T-helper 2 cell treated with Interferon-gamma antibody and Interleukin-4, amounts not matched to agents 5 μg/mL and 100 μg/mL, for 36 hours (primary cell): ENCODE results near the gene PCSK5.

Experiments
- DNase-seq: peaks from one replicate; pipeline ENCODE4 v3.0.0; 2021; ENCODE audit warnings: low spot score
- H3K27ac Mint-ChIP-seq: one replicate; pipeline ENCODE4 v1.8.0; 2021; ENCODE audit warnings: mild to moderate bottlenecking, mixed read lengths
- H3K27me3 Mint-ChIP-seq: one replicate; pipeline ENCODE4 v1.8.0; 2021; ENCODE audit warnings: low read depth, mixed read lengths
- H3K36me3 Mint-ChIP-seq: one replicate; pipeline ENCODE4 v1.8.0; 2021; ENCODE audit warnings: low read depth, mixed read lengths
- H3K4me1 Mint-ChIP-seq: one replicate; pipeline ENCODE4 v1.8.0; 2021; ENCODE audit warnings: low read depth, mixed read lengths
- H3K4me3 Mint-ChIP-seq: one replicate; pipeline ENCODE4 v1.8.0; 2022; ENCODE audit warnings: mild to moderate bottlenecking, moderate library complexity, mixed read lengths
- H3K9me3 Mint-ChIP-seq: one replicate; pipeline ENCODE4 v1.8.0; 2021; ENCODE audit warnings: mixed read lengths

The PCSK5 gene

DNA sequence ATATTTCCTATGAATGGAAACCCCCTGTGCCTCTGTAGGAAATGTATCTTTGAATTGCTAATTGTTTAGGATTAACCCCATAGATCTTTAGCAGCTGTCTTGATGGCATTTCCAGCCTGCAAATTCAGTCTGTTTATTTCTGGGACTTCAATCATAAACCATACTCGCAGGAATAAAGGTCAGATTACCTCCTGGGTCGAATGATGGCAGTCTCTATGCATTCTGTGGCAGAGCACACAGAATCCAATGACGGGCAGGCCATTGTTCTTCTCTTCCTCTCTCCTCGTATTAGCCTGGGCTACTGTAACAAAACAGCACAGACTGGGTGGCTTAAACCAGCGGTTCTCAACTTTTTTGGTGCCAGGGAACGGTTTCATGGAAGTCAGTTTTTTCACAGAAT, 199.9 kb downstream of the PCSK5 start:
- Mint-ChIP-seq H3K27me3 (no peaks in the 10 kb centered on the region), H3K27ac (no peak overlapping the region), H3K9me3 (no peaks in the 10 kb centered on the region), H3K4me1 (no peaks in the 10 kb centered on the region), H3K4me3 (no peak overlapping the region), H3K36me3 (no peaks in the 10 kb centered on the region)
- no peak for DNase-seq

DNA sequence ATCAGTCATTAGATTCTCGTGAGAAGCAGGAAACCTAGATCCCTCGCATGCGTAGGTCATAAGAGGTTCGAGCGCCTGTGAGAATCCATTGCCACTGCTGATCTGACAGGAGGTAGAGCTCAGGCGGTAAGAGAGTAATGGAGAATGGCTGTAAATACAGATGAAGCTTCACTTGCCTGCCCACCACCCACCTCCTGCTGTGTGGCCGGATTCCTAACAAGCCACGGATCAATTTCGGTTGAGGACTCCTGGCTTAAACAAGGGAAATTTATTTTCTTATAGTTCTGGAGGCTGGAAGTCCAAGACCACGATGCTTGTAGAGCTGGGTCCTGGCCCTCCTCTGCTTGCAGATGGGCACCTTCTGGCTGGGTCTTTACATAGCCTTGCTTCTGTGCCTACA, 200.4 kb downstream of the PCSK5 start:
- Mint-ChIP-seq H3K27ac (no peak overlapping the region), H3K27me3 (no peaks in the 10 kb centered on the region), H3K36me3 (no peaks in the 10 kb centered on the region), H3K4me1 (no peaks in the 10 kb centered on the region), H3K9me3 (no peaks in the 10 kb centered on the region), H3K4me3 (no peak overlapping the region)
- DNase-seq, result no peak

DNA sequence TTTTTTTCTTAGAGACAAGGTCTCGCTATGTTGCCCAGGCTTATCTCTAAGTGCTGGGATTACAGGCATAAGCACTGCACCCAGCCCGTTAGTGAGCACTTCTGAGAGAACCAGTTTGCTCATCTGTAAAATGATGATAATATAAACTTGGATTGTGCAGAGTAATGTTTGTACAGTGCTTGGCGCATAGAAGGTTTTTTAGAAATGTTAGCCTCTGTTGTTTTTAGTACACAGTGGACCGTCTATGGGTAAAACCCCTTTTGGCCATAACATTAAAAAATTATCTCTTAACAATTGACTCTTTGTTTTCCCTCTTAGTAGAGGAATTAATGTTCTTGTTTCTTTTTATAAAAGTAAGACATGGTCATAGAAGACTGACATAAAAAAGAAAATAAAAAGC, 202.1 kb downstream of the PCSK5 start:
- Mint-ChIP-seq H3K27me3 (no peaks in the 10 kb centered on the region), H3K27ac (no peak overlapping the region), H3K4me3 (no peak overlapping the region), H3K9me3 (no peaks in the 10 kb centered on the region), H3K36me3 (no peaks in the 10 kb centered on the region), H3K4me1 (no peaks in the 10 kb centered on the region)
- no peak for DNase-seq

DNA sequence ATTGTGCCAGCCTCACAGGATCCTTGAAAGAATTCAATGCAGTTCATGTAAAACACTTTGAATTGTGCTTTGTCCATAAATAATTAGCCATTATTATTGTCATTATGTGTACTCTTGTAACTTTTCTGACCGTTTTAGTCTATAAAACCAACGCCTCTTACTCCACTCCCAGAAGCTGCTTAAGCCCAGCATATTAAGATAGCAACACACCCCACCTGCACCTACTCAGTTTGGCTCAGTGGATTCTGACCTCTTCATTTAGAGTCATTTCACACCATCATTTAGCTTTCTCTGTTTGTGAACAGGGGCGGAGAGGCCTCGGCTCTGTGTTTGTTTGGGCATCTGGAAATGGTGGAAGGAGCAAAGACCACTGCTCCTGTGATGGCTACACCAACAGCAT, 205.1 kb downstream of the PCSK5 start:
- Mint-ChIP-seq H3K4me3 (no peak overlapping the region), H3K9me3 (no peaks in the 10 kb centered on the region), H3K36me3 (no peaks in the 10 kb centered on the region), H3K27ac (no peak overlapping the region), H3K4me1 (peaks cover under 1% of the 10 kb centered on the region), H3K27me3 (no peaks in the 10 kb centered on the region)
- DNase-seq, result no peak

DNA sequence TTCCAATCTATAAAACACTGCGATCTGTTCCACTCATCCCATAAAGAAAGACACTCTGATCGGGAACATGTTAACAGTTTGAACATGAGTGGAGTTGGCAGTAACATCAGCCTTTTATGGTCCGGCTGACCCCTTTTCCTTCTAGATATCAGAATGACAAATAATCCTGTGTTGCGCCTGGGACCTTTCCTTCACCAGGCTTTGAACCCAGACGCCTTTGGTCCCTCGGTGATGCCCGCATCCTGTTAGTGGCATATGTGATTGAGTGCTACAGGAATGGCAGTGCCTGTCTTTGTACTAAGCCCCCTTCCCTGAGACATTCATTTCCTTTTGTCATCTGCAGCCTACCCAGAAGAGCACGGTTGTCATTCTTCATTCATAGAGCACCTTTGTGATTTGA, 209.0 kb downstream of the PCSK5 start:
- H3K27me3 Mint-ChIP-seq, result no peaks in the 10 kb centered on the region
- DNase-seq, result no peak
- H3K4me1 Mint-ChIP-seq, result peaks cover 7% of the 10 kb centered on the region
- H3K36me3 Mint-ChIP-seq, result no peaks in the 10 kb centered on the region
- no peak overlapping the region for H3K4me3 Mint-ChIP-seq
- H3K9me3 Mint-ChIP-seq, result no peaks in the 10 kb centered on the region
- no peak overlapping the region for H3K27ac Mint-ChIP-seq

DNA sequence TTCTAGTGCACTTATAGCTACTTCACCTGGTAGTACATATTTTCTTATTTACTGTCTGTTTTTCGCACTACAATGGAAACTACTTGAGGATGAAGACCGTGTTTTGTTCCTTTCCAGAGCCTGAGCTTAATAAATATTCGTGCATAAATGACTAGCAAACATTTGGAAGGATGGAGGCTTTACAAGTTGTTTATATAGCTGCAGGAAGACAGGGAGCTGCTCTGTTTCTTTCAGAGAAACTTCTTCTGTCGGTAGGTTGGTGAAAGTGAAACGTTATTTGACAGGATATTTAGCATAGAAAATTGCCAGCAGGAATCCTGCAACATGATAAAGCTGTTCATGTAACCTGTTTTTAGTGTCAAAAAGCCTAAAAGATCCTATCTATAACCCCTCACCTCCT, 210.6 kb downstream of the PCSK5 start:
- Mint-ChIP-seq H3K27me3 (no peaks in the 10 kb centered on the region), H3K36me3 (no peaks in the 10 kb centered on the region), H3K9me3 (no peaks in the 10 kb centered on the region), H3K4me1 (peaks cover 7% of the 10 kb centered on the region), H3K27ac (no peak overlapping the region), H3K4me3 (peak overlapping the region; percentile 16)
- DNase-seq, result no peak

DNA sequence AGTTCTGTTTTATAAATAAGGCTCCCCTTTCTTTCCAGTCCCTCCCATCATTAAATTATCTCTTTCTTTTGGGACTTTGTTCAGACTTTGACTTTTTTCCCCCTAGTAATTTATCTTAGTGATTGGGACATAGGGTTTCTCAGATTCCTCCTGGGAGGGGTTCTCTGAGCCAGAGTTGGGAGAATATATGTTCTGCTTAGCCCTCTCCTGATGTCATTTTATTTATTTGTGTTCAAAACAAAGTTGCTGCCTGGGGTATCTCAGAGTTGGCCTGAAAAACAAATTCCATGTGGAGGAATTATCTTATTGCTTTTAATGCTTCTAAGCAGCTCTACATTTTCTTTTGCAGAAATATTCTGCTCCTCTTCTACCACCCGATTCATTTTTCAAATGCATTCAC, 211.0 kb downstream of the PCSK5 start:
- peaks cover 7% of the 10 kb centered on the region for H3K4me1 Mint-ChIP-seq
- no peak overlapping the region for H3K27ac Mint-ChIP-seq
- no peak overlapping the region for H3K4me3 Mint-ChIP-seq
- DNase-seq, result no peak
- H3K9me3 Mint-ChIP-seq, result no peaks in the 10 kb centered on the region
- H3K27me3 Mint-ChIP-seq, result no peaks in the 10 kb centered on the region
- H3K36me3 Mint-ChIP-seq, result no peaks in the 10 kb centered on the region

DNA sequence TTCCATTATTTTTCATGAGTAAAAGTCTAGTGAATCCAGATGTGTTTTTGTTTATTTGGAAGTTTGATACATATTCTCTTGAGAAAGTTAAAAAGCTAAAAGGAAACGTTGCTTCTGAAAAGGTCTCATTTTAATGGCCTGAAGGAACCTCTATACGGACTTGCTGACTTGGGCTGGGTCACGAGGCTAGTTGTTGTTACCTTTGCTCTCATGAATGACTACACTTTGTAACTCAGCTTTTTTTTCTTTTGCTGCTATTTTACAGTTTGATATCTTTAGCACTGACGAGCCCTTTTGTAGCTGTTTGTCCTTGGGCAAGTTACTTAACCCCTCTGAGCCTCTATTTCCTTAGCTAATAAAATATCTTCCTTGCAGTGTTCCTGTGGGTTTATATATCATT, 211.5 kb downstream of the PCSK5 start:
- H3K4me1 Mint-ChIP-seq, result peaks cover 7% of the 10 kb centered on the region
- no peaks in the 10 kb centered on the region for H3K36me3 Mint-ChIP-seq
- H3K9me3 Mint-ChIP-seq, result no peaks in the 10 kb centered on the region
- no peak for DNase-seq
- no peak overlapping the region for H3K27ac Mint-ChIP-seq
- no peaks in the 10 kb centered on the region for H3K27me3 Mint-ChIP-seq
- H3K4me3 Mint-ChIP-seq, result no peak overlapping the region

DNA sequence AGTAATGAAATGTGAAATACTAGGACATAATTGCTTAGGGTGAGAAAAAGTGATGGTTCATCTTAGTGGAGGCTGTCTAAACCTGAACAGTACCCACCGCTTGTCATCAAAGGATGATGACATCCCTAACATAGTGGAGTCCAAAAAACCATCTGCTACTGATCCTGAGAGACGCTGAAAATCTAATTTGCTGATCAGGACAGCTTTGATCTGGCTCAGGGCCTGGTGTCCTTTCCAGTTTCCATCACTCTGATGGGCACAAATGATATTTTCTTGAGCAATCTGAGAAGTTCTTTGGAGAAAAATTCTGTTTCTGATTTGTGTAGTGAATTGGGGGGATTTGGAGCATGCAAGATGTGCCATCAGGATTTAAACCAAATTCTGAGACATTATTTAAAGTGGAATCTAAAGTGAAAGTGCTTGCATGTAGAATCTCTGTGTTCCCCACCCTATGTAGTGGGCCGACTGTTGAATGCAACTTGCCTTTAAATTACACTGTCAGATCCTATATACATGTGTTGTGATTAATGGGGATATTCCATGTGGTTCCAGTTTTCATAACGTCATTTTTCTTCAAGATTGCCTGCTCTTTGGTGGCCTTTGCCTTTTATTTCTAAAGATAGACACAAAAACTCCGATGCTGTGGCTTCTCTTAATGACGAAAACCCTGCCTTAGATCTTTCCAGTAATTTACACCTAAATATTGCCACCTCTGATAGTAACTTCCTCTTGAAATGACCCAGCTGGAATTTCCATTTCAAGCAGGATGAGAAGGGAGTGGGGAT, 213.2 kb downstream of the PCSK5 start:
- Mint-ChIP-seq H3K27ac (no peak overlapping the region), H3K27me3 (no peaks in the 10 kb centered on the region), H3K4me3 (no peak overlapping the region), H3K36me3 (no peaks in the 10 kb centered on the region), H3K9me3 (no peaks in the 10 kb centered on the region), H3K4me1 (peaks cover 7% of the 10 kb centered on the region)
- no peak for DNase-seq

DNA sequence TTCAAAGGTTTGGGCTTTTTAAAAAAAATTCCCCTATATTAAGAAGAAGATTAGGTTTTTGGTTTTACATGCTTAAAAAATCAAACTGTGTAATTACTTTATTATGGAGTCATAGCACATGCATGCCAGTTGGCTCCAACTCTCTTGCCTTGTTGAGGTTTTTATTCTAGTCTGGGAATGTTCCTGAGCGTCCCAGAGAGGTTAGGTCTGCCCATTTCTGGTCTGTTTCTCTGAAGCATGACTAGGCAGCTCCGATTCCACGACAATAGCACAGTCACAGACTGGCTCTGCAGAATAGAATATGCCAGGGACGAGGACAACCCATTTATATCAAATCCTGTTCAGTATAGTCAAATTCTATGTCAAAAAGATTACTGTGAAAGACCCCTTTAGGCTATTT, 217.0 kb downstream of the PCSK5 start:
- no peaks in the 10 kb centered on the region for H3K36me3 Mint-ChIP-seq

DNA sequence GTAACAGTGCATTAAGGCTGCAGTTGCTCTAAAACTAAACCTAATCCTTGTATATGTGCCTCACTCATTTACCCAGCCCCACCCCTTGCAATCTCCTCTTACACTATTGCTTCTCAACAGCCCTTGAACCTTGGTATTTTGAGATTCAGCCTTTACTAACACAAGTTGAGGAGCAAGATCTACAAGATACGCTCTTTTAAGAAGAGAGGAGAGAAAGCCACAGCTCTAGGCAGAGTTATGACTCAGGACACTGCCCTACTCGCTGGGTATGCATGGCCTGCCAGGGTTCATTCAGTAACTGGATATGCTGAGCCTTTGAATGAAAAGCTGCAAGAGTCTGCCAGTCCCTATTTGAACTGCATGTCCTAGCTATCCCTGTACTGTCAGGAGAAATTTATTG, 219.5 kb downstream of the PCSK5 start:
- DNase-seq, result no peak
- Mint-ChIP-seq H3K4me1 (no peaks in the 10 kb centered on the region), H3K36me3 (no peaks in the 10 kb centered on the region), H3K27me3 (no peaks in the 10 kb centered on the region), H3K27ac (no peak overlapping the region), H3K9me3 (no peaks in the 10 kb centered on the region), H3K4me3 (no peak overlapping the region)

More for the DNA sequence above, 217.0 kb downstream of the PCSK5 start:
- H3K4me3 Mint-ChIP-seq, result no peak overlapping the region
- no peak for DNase-seq
- no peaks in the 10 kb centered on the region for H3K9me3 Mint-ChIP-seq
- no peaks in the 10 kb centered on the region for H3K27me3 Mint-ChIP-seq
- H3K27ac Mint-ChIP-seq, result no peak overlapping the region
- no peaks in the 10 kb centered on the region for H3K4me1 Mint-ChIP-seq

DNA sequence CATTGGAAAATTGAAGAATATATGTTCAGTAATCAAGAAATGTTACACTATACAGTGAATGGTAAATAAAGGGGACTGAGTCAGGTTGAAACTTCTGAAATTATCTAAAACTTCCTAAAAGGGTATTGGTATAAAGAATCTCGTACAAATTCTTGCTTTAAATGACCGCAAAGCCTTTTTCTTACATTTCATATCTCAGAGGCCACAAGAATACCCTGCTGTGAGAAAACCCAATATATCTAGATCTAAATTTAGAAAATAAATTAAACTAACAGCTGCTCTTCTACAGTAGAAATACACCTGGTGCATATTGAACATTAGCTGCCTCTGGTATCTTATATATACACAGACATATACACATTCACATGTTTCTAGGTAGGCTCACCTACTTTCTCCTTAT, 221.7 kb downstream of the PCSK5 start:
- DNase-seq, result no peak
- Mint-ChIP-seq H3K27ac (no peak overlapping the region), H3K4me1 (no peaks in the 10 kb centered on the region), H3K9me3 (no peaks in the 10 kb centered on the region), H3K27me3 (no peaks in the 10 kb centered on the region), H3K4me3 (no peak overlapping the region), H3K36me3 (no peaks in the 10 kb centered on the region)

DNA sequence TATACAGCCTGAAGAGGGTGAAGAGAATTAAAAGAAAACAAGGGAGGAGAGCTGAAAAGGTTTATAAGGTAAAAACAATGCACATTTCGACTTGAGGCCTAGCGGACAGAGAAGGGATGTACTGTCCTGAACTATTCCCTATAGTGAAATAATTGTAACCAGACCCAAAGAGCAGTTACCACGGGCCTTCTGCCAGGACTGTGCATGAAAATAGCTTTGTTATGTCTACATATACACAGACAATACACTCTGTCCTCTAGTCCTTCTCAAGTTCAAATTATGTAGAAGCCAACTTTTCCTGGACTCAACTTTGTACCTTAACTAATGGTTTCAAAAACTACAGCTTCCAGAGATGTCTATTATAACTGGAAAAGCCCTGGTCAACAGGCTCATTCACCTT, 223.7 kb downstream of the PCSK5 start:
- Mint-ChIP-seq H3K9me3 (no peaks in the 10 kb centered on the region), H3K4me1 (no peaks in the 10 kb centered on the region), H3K36me3 (no peaks in the 10 kb centered on the region), H3K27ac (no peak overlapping the region), H3K27me3 (no peaks in the 10 kb centered on the region), H3K4me3 (no peak overlapping the region)
- no peak for DNase-seq

DNA sequence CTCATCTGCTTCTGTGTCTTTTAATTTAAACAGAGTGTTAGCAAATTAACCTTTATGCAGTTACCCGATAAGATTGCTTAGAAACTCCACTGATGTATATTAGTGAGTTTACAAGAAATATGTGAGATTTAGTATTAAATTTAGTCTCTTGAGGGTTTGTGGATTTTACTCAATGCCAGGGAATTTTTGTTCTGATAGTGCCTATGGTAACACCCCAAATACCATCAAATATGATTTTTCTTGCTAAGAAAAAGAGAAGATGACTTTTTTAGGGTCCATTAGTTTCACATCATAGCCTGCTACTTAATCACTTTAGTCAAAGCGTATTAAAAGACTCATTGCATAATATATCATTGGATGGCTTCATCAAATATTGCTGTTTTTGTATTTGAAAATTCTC, 224.9 kb downstream of the PCSK5 start:
- H3K4me1 Mint-ChIP-seq, result no peaks in the 10 kb centered on the region
- no peak overlapping the region for H3K27ac Mint-ChIP-seq
- no peaks in the 10 kb centered on the region for H3K27me3 Mint-ChIP-seq
- no peak for DNase-seq
- H3K9me3 Mint-ChIP-seq, result no peaks in the 10 kb centered on the region
- H3K36me3 Mint-ChIP-seq, result no peaks in the 10 kb centered on the region
- H3K4me3 Mint-ChIP-seq, result no peak overlapping the region

DNA sequence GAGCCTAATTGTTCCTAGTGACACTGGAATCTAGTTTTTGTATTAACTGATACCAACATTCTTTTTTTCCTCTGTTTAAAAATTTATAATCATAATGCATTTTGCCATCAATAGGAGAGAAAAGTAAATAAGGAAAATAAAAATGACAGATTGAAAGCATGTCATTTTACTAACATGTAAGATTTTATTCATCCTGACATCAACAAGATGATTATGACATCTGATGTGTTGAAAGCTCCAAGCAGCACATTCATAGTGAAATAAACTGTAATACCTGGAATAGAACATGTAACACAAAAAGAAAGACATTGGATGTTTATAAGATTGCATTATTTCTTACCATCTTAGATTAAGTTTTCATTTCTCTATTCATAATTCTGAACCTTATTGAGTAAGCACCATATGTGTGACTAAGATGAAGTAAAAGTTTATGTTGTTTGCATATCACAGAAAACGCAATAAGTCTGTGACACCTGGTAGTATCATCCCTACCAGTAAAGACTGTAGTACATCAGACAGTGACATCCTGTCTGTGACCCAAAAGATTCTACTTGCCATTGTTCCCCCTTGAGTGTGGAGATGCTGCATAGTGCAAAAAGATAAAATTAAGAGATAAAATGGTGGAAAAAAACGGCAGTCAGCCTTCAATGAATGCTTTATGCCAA, 225.6 kb downstream of the PCSK5 start:
- Mint-ChIP-seq H3K9me3 (no peaks in the 10 kb centered on the region), H3K36me3 (no peaks in the 10 kb centered on the region), H3K4me1 (no peaks in the 10 kb centered on the region), H3K4me3 (no peak overlapping the region), H3K27ac (no peak overlapping the region), H3K27me3 (no peaks in the 10 kb centered on the region)
- no peak for DNase-seq
